GM12878 (cell line): ENCODE measurements around the gene IGSF23. TPM values are rescaled to one million over a fixed set of nuclear protein-coding genes. Genes with fewer than 3 reads are reported as not detected.

Experiments used
- ATAC-seq: fragments of 200-7000 bp; cut with Tn5 transposase; 3 replicates; pipeline ENCODE4 v1.9.1; 2020; ENCODE audit warnings: mild to moderate bottlenecking, moderate library complexity
- BruUV-seq: library from RNA; stranded (reverse); fragments of 400-500 nt; replicated peaks from 2 replicates; lab custom pipeline; 2021; lab: Mats Ljungman, UMichigan
- CTCF ChIA-PET: fragments of 300-600 bp; sonication (Branson Sonifier 250); formaldehyde crosslinking; extraction: SDS; loops from one replicate; lab custom pipeline; 2021; ENCODE audit warnings: inconsistent platforms; lab: Yijun Ruan, JAX
- POLR2A ChIA-PET: fragments of 350-600 bp; formaldehyde crosslinking; extraction: SDS; loops from one replicate; lab custom pipeline; 2021; ENCODE audit warnings: inconsistent platforms; lab: Charles Lee
- RAD21 ChIA-PET: fragments of 300-600 bp; sonication (Branson Sonifier 250); formaldehyde crosslinking; loops from one replicate; lab custom pipeline; 2023; ENCODE audit warnings: antibody characterized with exemption; ENCODE audit not compliant: unreplicated experiment; lab: Charles Lee
- SMC1A ChIA-PET: fragments of 300-600 bp; sonication (Branson Sonifier 250); formaldehyde crosslinking; loops from one replicate; lab custom pipeline; 2023; ENCODE audit not compliant: unreplicated experiment, uncharacterized antibody; lab: Charles Lee
- DNase-seq: peaks from one replicate; pipeline ENCODE4 v3.0.0-alpha.2; 2011; ENCODE audit warnings: low read depth, low spot score
- FAIRE-seq: peaks from 3 replicates; lab custom pipeline; 2011; peaks lifted over from hg19 to GRCh38; lab: Jason Lieb, UNC
- H2AFZ ChIP-seq: 2 replicates; pipeline ENCODE4 v1.6.0; 2011; ENCODE audit warnings: low read depth, low read length, control low read depth; ENCODE audit not compliant: control insufficient read depth
- H3K27ac ChIP-seq: 2 replicates; pipeline ENCODE4 v1.5.1; 2011; ENCODE audit warnings: control low read depth; ENCODE audit not compliant: control insufficient read depth, insufficient read depth
- H3K27me3 ChIP-seq, 2 experiments: replicated peaks in 1 of 2; 2 replicates each; pipeline versions ENCODE4 v1.6.0 to v1.6.1; 2011; ENCODE audit warnings: low read length in 1 of 2; ENCODE audit not compliant: control insufficient read depth in 2 of 2, insufficient read depth in 2 of 2
- H3K36me3 ChIP-seq, 2 experiments: 2 replicates each; pipeline ENCODE4 v1.5.1; 2011; ENCODE audit warnings: low read length in 1 of 2; ENCODE audit not compliant: control insufficient read depth in 2 of 2, insufficient read depth in 2 of 2
- H3K4me1 ChIP-seq: 2 replicates; pipeline ENCODE4 v1.6.1; 2011; ENCODE audit warnings: mild to moderate bottlenecking, low read length, moderate library complexity, mixed read lengths; ENCODE audit not compliant: control insufficient read depth, insufficient read depth
- H3K4me2 ChIP-seq: 2 replicates; pipeline ENCODE4 v1.6.0; 2011; ENCODE audit warnings: control low read depth; ENCODE audit not compliant: control insufficient read depth, insufficient read depth
- H3K4me3 ChIP-seq: fragments of 200-600 bp; sonication (generic); 2 replicates; pipeline ENCODE4 v1.5.1; 2016
- H3K79me2 ChIP-seq: 2 replicates; pipeline ENCODE4 v1.6.0; 2011; ENCODE audit warnings: low read length; ENCODE audit not compliant: control insufficient read depth, insufficient read depth
- H3K9ac ChIP-seq: 2 replicates; pipeline ENCODE4 v1.8.0; 2011; ENCODE audit warnings: low read length, control low read depth, mixed read lengths; ENCODE audit not compliant: control insufficient read depth, insufficient read depth
- H3K9me3 ChIP-seq: replicated peaks from 3 replicates; pipeline ENCODE4 v1.5.1; 2011; ENCODE audit warnings: mild to moderate bottlenecking, low read length; ENCODE audit not compliant: control insufficient read depth, insufficient read depth
- H4K20me1 ChIP-seq: 2 replicates; pipeline ENCODE4 v1.6.0; 2011; ENCODE audit not compliant: control insufficient read depth, insufficient read depth
- BCLAF1 ChIP-seq: fragments of 450-650 bp; IDR thresholded peaks from 2 replicates; pipeline ENCODE4 v1.6.1; 2017; ENCODE audit warnings: antibody characterized with exemption, mild to moderate bottlenecking, moderate library complexity
- ESRRA ChIP-seq: IDR thresholded peaks from 2 replicates; pipeline ENCODE4 v1.6.1; 2012; ENCODE audit warnings: mild to moderate bottlenecking, low read length, improper control_type of control experiment
- MXI1 ChIP-seq: fragments of 150-350 bp; IDR thresholded peaks from 2 replicates; pipeline ENCODE4 v1.6.1; 2011; ENCODE audit warnings: low read depth, mild to moderate bottlenecking, inconsistent platforms, low read length, improper control_type of control experiment
- NBN ChIP-seq: fragments of 450-650 bp; IDR thresholded peaks from 2 replicates; pipeline ENCODE4 v1.6.1; 2016
- NFYB ChIP-seq: IDR thresholded peaks from 2 replicates; pipeline ENCODE4 v1.6.1; 2011; ENCODE audit warnings: low read depth, mild to moderate bottlenecking, low read length, improper control_type of control experiment, moderate library complexity; ENCODE audit not compliant: insufficient read depth
- NR2F1 ChIP-seq: fragments of 450-650 bp; conservative IDR thresholded peaks from 2 replicates; pipeline ENCODE4 v1.6.1; 2017; ENCODE audit warnings: mild to moderate bottlenecking
- SMAD1 ChIP-seq: fragments of 450-650 bp; IDR thresholded peaks from 2 replicates; pipeline ENCODE4 v1.6.1; 2018; ENCODE audit warnings: mild to moderate bottlenecking, low read depth; ENCODE audit not compliant: partially characterized antibody
- SMAD5 ChIP-seq: IDR thresholded peaks from 2 replicates; pipeline ENCODE4 v1.6.1; 2016; ENCODE audit warnings: antibody characterized with exemption, low read depth
- ZNF207 ChIP-seq: fragments of 450-650 bp; IDR thresholded peaks from 2 replicates; pipeline ENCODE4 v1.6.1; 2014; ENCODE audit warnings: antibody characterized with exemption, mild to moderate bottlenecking, borderline replicate concordance
- WGBS: methylation state at CpG from one replicate; pipeline ENCODE4 v1.1.6; 2016; ENCODE audit warnings: low lambda C conversion rate; ENCODE audit not compliant: insufficient replicate concordance, insufficient coverage; ENCODE audit errors: missing lambda C conversion rate; 5-methylcytosine and 5-hydroxymethylcytosine counted together
- in situ Hi-C: fragments of 300-500 bp; cut with MboI; formaldehyde crosslinking; loops from 9 replicates; pipeline ENCODE4 v1.14.3; 2018; ENCODE audit warnings: mixed read lengths
- intact Hi-C: fragments of 100-400 bp; cut with micrococcal nuclease; formaldehyde crosslinking; loops from one replicate; pipeline ENCODE4 v1.14.2; 2022; ENCODE audit not compliant: unreplicated experiment
- polyA plus RNA-seq, 11 experiments: library from polyadenylated mRNA; depleted of rRNA in 4 of 11; unstranded in 6 of 11; stranded (reverse) in 5 of 11; fragments of >200 nt; fragmentation: Nextera tagmentation in 4 of 11; fragmentation: Illumina TruSeq in 1 of 11; extraction: Ambion mirVana in 4 of 11; extraction: Trizol in 1 of 11; gene quantifications; 1 replicate in 1 of 11; 2 replicates in 10 of 11; pipeline versions ENCODE4 v1.2.1 to v1.2.3, GENCODE V29; 2011 to 2016; ENCODE audit warnings: inconsistent platforms in 2 of 11, missing spikeins in 2 of 11, low read depth in 1 of 11
- total RNA-seq, 4 experiments: library from RNA; depleted of rRNA in 3 of 4; stranded (reverse); fragments of >200 nt in 3 of 4; fragmentation: Illumina TruSeq in 1 of 4; extraction: Trizol in 1 of 4; gene quantifications; 2 replicates each; pipeline versions ENCODE4 v1.2.1 to v1.2.3, GENCODE V29; 2013 to 2021
- TF ChIP-seq, protein P1 (sequence below): IDR thresholded peaks from 2 replicates; pipeline ENCODE4 v1.6.1; 2012; ENCODE audit warnings: low read length, inconsistent platforms
- TF ChIP-seq, protein P2 (sequence below): fragments of 450-650 bp; formaldehyde crosslinking; IDR thresholded peaks from 2 replicates; pipeline ENCODE4 v1.4.0; 2022; ENCODE audit warnings: mild to moderate bottlenecking, moderate library complexity
- TF ChIP-seq, protein P3 (sequence below): fragments of 450-650 bp; IDR thresholded peaks from 2 replicates; pipeline ENCODE4 v1.6.1; 2018; ENCODE audit warnings: borderline replicate concordance, mild to moderate bottlenecking; ENCODE audit not compliant: partially characterized antibody

The IGSF23 gene
- total and polyA plus RNA-seq, 10 of the 15 experiments (the other 5 are each of a cell fraction or from before 2014, with no cell fraction given): not detected

DNA sequence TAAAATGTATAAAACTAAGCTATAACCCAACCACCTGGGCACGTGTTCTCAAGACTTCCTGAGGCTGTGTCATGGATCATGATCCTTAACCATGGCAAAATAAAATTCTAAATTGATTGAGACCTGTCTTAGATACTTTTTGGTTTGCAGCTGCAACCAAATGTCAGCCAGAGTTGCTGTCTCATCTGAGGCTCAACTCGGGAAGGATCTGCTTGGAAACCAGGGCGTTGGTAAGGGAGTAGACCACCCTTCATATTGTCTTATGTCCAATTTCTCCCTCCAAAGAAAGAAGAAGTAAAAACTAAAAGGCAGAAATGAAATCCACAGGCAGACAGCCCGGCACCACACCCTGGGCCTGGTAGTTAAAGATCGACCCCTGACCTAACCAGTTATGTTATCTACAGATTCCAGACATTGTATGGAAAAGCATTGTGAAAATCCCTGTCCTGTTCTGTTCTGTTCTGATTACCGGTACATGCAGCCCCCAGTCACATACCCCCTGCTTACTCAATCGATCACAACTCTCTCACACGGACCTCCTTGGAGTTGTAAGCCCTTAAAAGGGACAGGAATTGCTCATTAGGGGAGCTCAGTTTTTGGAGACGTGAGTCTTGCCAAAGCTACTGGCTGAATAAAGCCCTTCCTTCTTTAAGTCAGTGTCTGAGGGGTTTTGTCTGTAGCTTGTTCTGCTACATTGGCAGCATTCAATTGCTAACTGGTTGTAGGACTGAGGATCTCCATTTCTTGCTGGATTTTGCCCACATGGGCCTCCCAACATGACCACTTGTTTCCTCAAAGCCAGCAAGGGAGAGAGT is 22.9 kb upstream of the IGSF23 start:
- no peak for TF ChIP-seq ESRRA
- TF ChIP-seq NR2F1: no peak
- TF ChIP-seq, protein P1, sequence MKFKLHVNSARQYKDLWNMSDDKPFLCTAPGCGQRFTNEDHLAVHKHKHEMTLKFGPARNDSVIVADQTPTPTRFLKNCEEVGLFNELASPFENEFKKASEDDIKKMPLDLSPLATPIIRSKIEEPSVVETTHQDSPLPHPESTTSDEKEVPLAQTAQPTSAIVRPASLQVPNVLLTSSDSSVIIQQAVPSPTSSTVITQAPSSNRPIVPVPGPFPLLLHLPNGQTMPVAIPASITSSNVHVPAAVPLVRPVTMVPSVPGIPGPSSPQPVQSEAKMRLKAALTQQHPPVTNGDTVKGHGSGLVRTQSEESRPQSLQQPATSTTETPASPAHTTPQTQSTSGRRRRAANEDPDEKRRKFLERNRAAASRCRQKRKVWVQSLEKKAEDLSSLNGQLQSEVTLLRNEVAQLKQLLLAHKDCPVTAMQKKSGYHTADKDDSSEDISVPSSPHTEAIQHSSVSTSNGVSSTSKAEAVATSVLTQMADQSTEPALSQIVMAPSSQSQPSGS: no peak
- TF ChIP-seq, protein P2, sequence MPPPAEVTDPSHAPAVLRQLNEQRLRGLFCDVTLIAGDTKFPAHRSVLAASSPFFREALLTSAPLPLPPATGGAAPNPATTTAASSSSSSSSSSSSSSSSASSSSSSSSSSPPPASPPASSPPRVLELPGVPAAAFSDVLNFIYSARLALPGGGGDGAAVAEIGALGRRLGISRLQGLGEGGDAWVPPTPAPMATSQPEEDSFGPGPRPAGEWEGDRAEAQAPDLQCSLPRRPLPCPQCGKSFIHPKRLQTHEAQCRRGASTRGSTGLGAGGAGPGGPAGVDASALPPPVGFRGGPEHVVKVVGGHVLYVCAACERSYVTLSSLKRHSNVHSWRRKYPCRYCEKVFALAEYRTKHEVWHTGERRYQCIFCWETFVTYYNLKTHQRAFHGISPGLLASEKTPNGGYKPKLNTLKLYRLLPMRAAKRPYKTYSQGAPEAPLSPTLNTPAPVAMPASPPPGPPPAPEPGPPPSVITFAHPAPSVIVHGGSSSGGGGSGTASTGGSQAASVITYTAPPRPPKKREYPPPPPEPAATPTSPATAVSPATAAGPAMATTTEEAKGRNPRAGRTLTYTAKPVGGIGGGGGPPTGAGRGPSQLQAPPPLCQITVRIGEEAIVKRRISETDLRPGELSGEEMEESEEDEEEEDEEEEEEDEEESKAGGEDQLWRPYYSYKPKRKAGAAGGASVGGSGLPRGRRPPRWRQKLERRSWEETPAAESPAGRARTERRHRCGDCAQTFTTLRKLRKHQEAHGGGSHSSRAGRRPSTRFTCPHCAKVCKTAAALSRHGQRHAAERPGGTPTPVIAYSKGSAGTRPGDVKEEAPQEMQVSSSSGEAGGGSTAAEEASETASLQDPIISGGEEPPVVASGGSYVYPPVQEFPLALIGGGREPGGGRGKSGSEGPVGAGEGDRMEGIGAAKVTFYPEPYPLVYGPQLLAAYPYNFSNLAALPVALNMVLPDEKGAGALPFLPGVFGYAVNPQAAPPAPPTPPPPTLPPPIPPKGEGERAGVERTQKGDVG: no peak
- TF ChIP-seq SMAD5: no peak
- no peak for TF ChIP-seq SMAD1
- TF ChIP-seq MXI1: no peak
- no peak for TF ChIP-seq ZNF207
- TF ChIP-seq NBN: no peak
- no peak for TF ChIP-seq BCLAF1
- TF ChIP-seq NFYB: no peak
- TF ChIP-seq, protein P3, sequence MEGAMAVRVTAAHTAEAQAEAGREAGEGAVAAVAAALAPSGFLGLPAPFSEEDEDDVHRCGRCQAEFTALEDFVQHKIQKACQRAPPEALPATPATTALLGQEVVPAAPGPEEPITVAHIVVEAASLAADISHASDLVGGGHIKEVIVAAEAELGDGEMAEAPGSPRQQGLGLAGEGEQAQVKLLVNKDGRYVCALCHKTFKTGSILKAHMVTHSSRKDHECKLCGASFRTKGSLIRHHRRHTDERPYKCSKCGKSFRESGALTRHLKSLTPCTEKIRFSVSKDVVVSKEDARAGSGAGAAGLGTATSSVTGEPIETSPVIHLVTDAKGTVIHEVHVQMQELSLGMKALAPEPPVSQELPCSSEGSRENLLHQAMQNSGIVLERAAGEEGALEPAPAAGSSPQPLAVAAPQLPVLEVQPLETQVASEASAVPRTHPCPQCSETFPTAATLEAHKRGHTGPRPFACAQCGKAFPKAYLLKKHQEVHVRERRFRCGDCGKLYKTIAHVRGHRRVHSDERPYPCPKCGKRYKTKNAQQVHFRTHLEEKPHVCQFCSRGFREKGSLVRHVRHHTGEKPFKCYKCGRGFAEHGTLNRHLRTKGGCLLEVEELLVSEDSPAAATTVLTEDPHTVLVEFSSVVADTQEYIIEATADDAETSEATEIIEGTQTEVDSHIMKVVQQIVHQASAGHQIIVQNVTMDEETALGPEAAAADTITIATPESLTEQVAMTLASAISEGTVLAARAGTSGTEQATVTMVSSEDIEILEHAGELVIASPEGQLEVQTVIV: no peak
- H3K36me3 ChIP-seq: no peaks in the 10 kb centered on the region
- intact Hi-C loops (no loop called here), in situ Hi-C loops (no loop called here)
- ChIA-PET SMC1A (no interaction called here), POLR2A (interaction anchor here (0.6 kb wide), 1 partner anchor 139 kb away, joined by 3 read pairs; no protein-coding TSS in a partner anchor), RAD21 (no interaction called here), CTCF (interaction anchor here (1.9 kb wide), 1 partner anchor 19 kb away, joined by 9 read pairs; no protein-coding TSS in a partner anchor)
- H4K20me1 ChIP-seq: no peaks in the 10 kb centered on the region
- H3K9ac ChIP-seq: no peak overlapping the region
- H3K4me2 ChIP-seq: no peak overlapping the region
- no peak overlapping the region for H3K4me3 ChIP-seq
- H2AFZ ChIP-seq: no peak overlapping the region
- ATAC-seq (no peak), DNase-seq (no peak), FAIRE-seq (no peak)
- H3K4me1 ChIP-seq: no peaks in the 10 kb centered on the region
- no peak overlapping the region for H3K27ac ChIP-seq
- no peaks in the 10 kb centered on the region for H3K27me3 ChIP-seq
- BruUV-seq: no TSS peak
- under 1% methylated on average over 9 of the region's 9 CpGs for WGBS
- H3K79me2 ChIP-seq: no peaks in the 10 kb centered on the region
- no peaks in the 10 kb centered on the region for H3K9me3 ChIP-seq
